B cell (primary cell): ENCODE data around the gene GLIPR1L1. TPM values are rescaled to one million over a fixed set of nuclear protein-coding genes. Genes with fewer than 3 reads are reported as not detected.

Experiments
- ATAC-seq: fragments of 200-7000 bp; cut with Tn5 transposase; one replicate; pipeline ENCODE4 v1.10.0; 2021; ENCODE audit warnings: low read depth, mild to moderate bottlenecking, moderate number of reproducible peaks, moderate library complexity
- CTCF ChIA-PET: fragments of 350-600 bp; sonication (Branson Sonifier 250); formaldehyde crosslinking; loops from one replicate; lab custom pipeline; 2021; ENCODE audit warnings: antibody characterized with exemption, inconsistent platforms; lab: Charles Lee
- POLR2A ChIA-PET: fragments of 350-600 bp; sonication (Branson Sonifier 250); formaldehyde crosslinking; loops from one replicate; lab custom pipeline; 2021; ENCODE audit warnings: antibody characterized with exemption; lab: Charles Lee
- DNase-seq: peaks from one replicate; pipeline ENCODE4 v3.0.0; 2013
- H2AFZ ChIP-seq: 2 replicates; pipeline ENCODE4 v1.6.1; 2012; ENCODE audit warnings: mild to moderate bottlenecking, low read depth, low read length; ENCODE audit not compliant: insufficient read depth, poor library complexity, severe bottlenecking
- H3K27ac ChIP-seq, 2 donors: 1 replicate in 1 of 2; 2 replicates in 1 of 2; pipeline ENCODE4 v1.5.1; 2012 to 2013; ENCODE audit warnings: low read length in 2 of 2, mild to moderate bottlenecking in 2 of 2, moderate library complexity in 1 of 2
- H3K27me3 ChIP-seq, 4 experiments: fragments of 200-600 bp in 1 of 4; sonication (generic) in 1 of 4; replicated peaks in 1 of 4; 1 replicate in 2 of 4; 2 replicates in 2 of 4; pipeline versions ENCODE4 v1.6.1 to v1.7.0; 2013 to 2016; ENCODE audit warnings: low read length in 3 of 4, mild to moderate bottlenecking in 2 of 4, mixed read lengths in 1 of 4, moderate library complexity in 1 of 4; ENCODE audit not compliant: insufficient read depth in 4 of 4, control insufficient read depth in 3 of 4; ENCODE audit errors: control extremely low read depth in 1 of 4
- H3K36me3 ChIP-seq, 2 experiments: replicated peaks in 1 of 2; 1 replicate in 1 of 2; 2 replicates in 1 of 2; pipeline versions ENCODE4 v1.6.1 to v1.7.1; 2013; ENCODE audit warnings: low read length in 1 of 2; ENCODE audit not compliant: insufficient read depth in 2 of 2, control insufficient read depth in 1 of 2; ENCODE audit errors: control extremely low read depth in 1 of 2, extremely low read depth in 1 of 2
- H3K4me1 ChIP-seq, 2 donors: fragments of 200-600 bp in 1 of 2; sonication (generic) in 1 of 2; 1 replicate in 1 of 2; 2 replicates in 1 of 2; pipeline versions ENCODE4 v1.5.1 to v1.6.1; 2013 to 2017; ENCODE audit warnings: low read length in 2 of 2; ENCODE audit not compliant: control insufficient read depth in 2 of 2, insufficient read depth in 2 of 2
- H3K4me2 ChIP-seq: replicated peaks from 2 replicates; pipeline ENCODE3; 2012; ENCODE audit warnings: mild to moderate bottlenecking, low read depth, low read length; ENCODE audit not compliant: poor library complexity, severe bottlenecking
- H3K4me3 ChIP-seq, 5 experiments: fragments of 200-600 bp in 1 of 5; sonication (generic) in 1 of 5; 1 replicate in 3 of 5; 2 replicates in 2 of 5; pipeline versions ENCODE4 v1.5.1 to v1.7.0; 2011 to 2016; ENCODE audit warnings: low read length in 4 of 5, mild to moderate bottlenecking in 4 of 5, low read depth in 2 of 5, control low read depth in 1 of 5, moderate library complexity in 1 of 5; ENCODE audit not compliant: insufficient read depth in 1 of 5; ENCODE audit errors: control extremely low read depth in 1 of 5, extremely low read depth in 1 of 5
- H3K79me2 ChIP-seq: fragments of 200-600 bp; sonication (generic); one replicate; pipeline ENCODE4 v1.6.0; 2016; ENCODE audit warnings: low read length; ENCODE audit not compliant: control insufficient read depth, insufficient read depth
- H3K9ac ChIP-seq: fragments of 200-600 bp; sonication (generic); 2 replicates; pipeline ENCODE4 v1.6.1; 2017; ENCODE audit warnings: mild to moderate bottlenecking, low read length, moderate library complexity
- H3K9me3 ChIP-seq, 3 donors: one replicate each; pipeline versions ENCODE4 v1.6.1 to v1.7.1; 2013; ENCODE audit warnings: low read length in 2 of 3; ENCODE audit not compliant: control insufficient read depth in 2 of 3, insufficient read depth in 1 of 3; ENCODE audit errors: control extremely low read depth in 1 of 3
- H4K20me1 ChIP-seq: 2 replicates; pipeline ENCODE4 v1.6.0; 2012; ENCODE audit warnings: mild to moderate bottlenecking, low read length; ENCODE audit not compliant: insufficient read depth, control insufficient read depth, poor library complexity, severe bottlenecking
- H3K27ac Mint-ChIP-seq: one replicate; pipeline ENCODE4 v1.8.0; 2021; ENCODE audit warnings: mixed read lengths
- H3K27me3 Mint-ChIP-seq: one replicate; pipeline ENCODE4 v1.8.0; 2021; ENCODE audit warnings: mixed read lengths
- H3K4me1 Mint-ChIP-seq: one replicate; pipeline ENCODE4 v1.8.0; 2021; ENCODE audit warnings: mixed read lengths
- H3K4me3 Mint-ChIP-seq: one replicate; pipeline ENCODE4 v1.8.0; 2021; ENCODE audit warnings: mixed read lengths
- H3K9me3 Mint-ChIP-seq: one replicate; pipeline ENCODE4 v1.8.0; 2022; ENCODE audit warnings: mixed read lengths; ENCODE audit not compliant: insufficient read depth
- CTCF ChIP-seq: fragments of 200-600 bp; IDR thresholded peaks from one replicate; pipeline ENCODE4 v1.8.0; 2022; ENCODE audit warnings: antibody characterized with exemption, mild to moderate bottlenecking
- EZH2 ChIP-seq: IDR thresholded peaks from 2 replicates; pipeline ENCODE4 v1.6.1; 2012; ENCODE audit warnings: borderline replicate concordance, low read depth, mild to moderate bottlenecking, moderate library complexity, low read length; ENCODE audit not compliant: insufficient read depth, poor library complexity, severe bottlenecking
- WGBS: methylation state at CpG from one replicate; pipeline ENCODE4 v1.1.5; 2013; ENCODE audit warnings: missing lambda C conversion rate; ENCODE audit not compliant: insufficient coverage; 5-methylcytosine and 5-hydroxymethylcytosine counted together
- intact Hi-C: fragments of 100-400 bp; cut with micrococcal nuclease; formaldehyde crosslinking; loops from one replicate; pipeline ENCODE4 v1.10.0; 2022
- polyA plus RNA-seq: library from polyadenylated mRNA; depleted of rRNA; stranded (reverse); fragments of >200 nt; gene quantifications from 2 replicates; pipeline ENCODE4 v1.2.3, GENCODE V29; 2012
- total RNA-seq, 2 donors: library from RNA; stranded (reverse); fragments of 120-200 nt in 1 of 2; gene quantifications; 1 replicate in 1 of 2; 2 replicates in 1 of 2; pipeline versions ENCODE4 v1.2.3 to v1.2.4, GENCODE V29; 2013 to 2022

Gene GLIPR1L1
- total and polyA plus RNA-seq, 2 donors (not counting 1 experiment from before 2014, with no cell fraction given) = not detected

GRCh38 chr12:75305412-75306332 lies 28.8 kb upstream of the GLIPR1L1 start:
- H3K4me3 ChIP-seq = no peak overlapping the region
- no peak overlapping the region for H3K4me3 Mint-ChIP-seq
- H3K4me1 Mint-ChIP-seq = no peaks in the 10 kb centered on the region
- H3K27me3 ChIP-seq = no peaks in the 10 kb centered on the region
- no peaks in the 10 kb centered on the region for H3K9me3 Mint-ChIP-seq
- no peak overlapping the region for H3K9ac ChIP-seq
- no peaks in the 10 kb centered on the region for H3K4me1 ChIP-seq
- no peaks in the 10 kb centered on the region for H3K27me3 Mint-ChIP-seq
- H3K27ac ChIP-seq = no peak overlapping the region
- TF ChIP-seq EZH2 (no peak), CTCF (no peak)
- H4K20me1 ChIP-seq = no peaks in the 10 kb centered on the region
- ATAC-seq = no peak
- H2AFZ ChIP-seq = no peak overlapping the region
- WGBS = 97% methylated on average over 53 of the region's 56 CpGs
- DNase-seq = no peak
- H3K36me3 ChIP-seq = no peaks in the 10 kb centered on the region
- no peak overlapping the region for H3K27ac Mint-ChIP-seq
- H3K4me2 ChIP-seq = no peak overlapping the region
- ChIA-PET POLR2A (no interaction called here), CTCF (no interaction called here)
- intact Hi-C loops = no loop called here
- H3K79me2 ChIP-seq = no peaks in the 10 kb centered on the region
- H3K9me3 ChIP-seq = peaks cover 0 to 4% (median 0%) of the 10 kb centered on the region in 3 donors

- WGBS = no CpG with 5 or more reads among the region's 2 CpGs
- DNase-seq (no peak), ATAC-seq (no peak)
- ChIA-PET CTCF (no interaction called here), POLR2A (no interaction called here)
- Histone ChIP-seq H3K4me1 (no peaks in the 10 kb centered on the region), H3K4me2 (no peak overlapping the region), H3K4me3 (no peak overlapping the region), H2AFZ (no peak overlapping the region), H3K27ac (no peak overlapping the region), H3K36me3 (no peaks in the 10 kb centered on the region), H3K27me3 (no peaks in the 10 kb centered on the region), H3K79me2 (no peaks in the 10 kb centered on the region), H3K9ac (no peak overlapping the region), H3K9me3 (peaks cover 0 to 4% (median 0%) of the 10 kb centered on the region in 3 donors), H4K20me1 (no peaks in the 10 kb centered on the region)
- intact Hi-C loops = no loop called here
- no peak overlapping the region for H3K27ac Mint-ChIP-seq
- no peaks in the 10 kb centered on the region for H3K4me1 Mint-ChIP-seq
- TF ChIP-seq EZH2 (no peak), CTCF (no peak)
- no peaks in the 10 kb centered on the region for H3K9me3 Mint-ChIP-seq
- H3K4me3 Mint-ChIP-seq = no peak overlapping the region
- H3K27me3 Mint-ChIP-seq = no peaks in the 10 kb centered on the region
Measured at GRCh38 chr12:75308279-75308678, 26.2 kb upstream of the GLIPR1L1 start.
